ENCODE data around the gene TUBGCP6.

DNA sequence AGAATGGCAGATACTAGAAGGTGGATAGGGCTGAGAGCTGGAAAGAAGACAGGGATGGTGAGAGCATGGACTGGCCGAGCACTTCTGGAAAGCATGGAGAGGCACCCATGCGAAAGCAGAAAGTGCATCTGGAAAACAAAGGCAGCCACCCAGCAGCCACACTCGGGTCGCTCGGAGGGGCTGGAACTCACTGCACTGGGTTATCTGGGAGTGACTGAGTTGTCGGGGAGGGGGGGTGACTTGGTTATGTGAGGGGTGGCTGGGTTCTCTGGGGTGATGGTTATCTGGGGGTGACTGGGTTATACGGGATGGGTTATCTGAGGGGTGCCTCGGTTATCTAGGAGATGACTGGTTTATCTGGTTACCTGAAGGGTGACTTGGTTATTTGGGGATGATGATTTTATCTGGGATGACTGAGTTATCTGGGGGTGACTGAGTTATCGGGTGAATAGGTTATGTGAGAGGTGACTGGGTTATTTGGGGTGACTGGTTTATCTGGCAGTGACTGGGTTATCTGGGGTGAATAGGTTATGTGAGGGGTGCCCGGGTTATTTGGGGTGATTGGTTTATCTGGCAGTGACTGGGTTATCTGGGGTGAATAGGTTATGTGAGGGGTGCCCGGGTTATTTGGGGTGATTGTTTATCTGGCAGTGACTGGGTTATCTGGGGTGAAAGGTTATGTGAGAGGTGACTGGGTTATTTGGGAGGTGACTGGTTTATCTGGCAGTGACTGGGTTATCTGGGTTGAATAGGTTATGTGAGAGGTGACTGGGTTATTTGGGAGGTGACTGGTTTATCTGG lies 76.9 kb downstream of the TUBGCP6 start:
- TF ChIP-seq CTCF (IDR thresholded peaks at IDR 0.05) (no peak), EZH2 (IDR thresholded peaks at IDR 0.05; ENCODE audit: borderline replicate concordance, insufficient read depth, low read depth, low read length, poor library complexity, severe bottlenecking) (no peak)

Data from B cell (primary cell).